Measurements from ENCODE around the gene AMN. TPM values are rescaled to one million over a fixed set of nuclear protein-coding genes. Genes with fewer than 3 reads are reported as not detected.
"Not testable (repeated sequence)": the region's sequence is repeated elsewhere in the genome, so short reads cannot be mapped to it uniquely, and the experiment has no call there.

Gene AMN
- under 1 TPM in 1 of 2 experiments, not detected in 1; 0.17 TPM for total RNA-seq

DNA sequence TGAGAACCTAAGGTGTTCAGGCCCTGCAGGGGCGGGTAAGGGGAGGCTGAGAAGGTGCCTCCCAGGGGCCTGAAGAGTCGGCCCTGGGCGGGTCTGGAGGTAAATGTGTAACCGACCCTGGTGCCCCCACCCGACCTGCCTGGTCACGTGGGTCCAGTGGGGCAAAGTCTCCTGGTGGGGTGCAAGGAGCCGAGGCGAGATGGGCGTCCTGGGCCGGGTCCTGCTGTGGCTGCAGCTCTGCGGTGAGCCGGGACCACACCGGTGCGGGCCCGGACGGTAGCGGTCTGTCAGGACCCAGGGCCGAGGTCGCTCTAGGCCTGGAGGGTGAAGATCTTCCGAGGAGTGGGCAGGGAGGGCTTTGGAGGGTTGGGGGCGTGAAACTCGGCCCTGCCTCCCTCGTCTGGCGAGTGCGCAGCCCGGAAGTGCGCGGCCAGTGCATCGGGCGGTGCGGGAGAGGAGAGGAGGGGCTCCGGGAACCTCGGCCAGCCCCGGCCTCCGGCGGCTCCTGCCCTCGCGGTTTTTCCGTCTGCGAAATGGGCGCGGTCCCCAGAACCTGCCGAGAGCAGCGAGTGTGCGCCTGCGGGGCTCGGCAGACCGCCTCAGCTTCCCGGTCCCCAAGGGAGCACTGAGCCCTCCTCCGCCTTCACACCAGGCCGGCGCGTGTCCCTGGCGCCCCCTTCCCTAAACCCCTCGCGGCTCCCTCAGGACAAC lies at the start of gene AMN:
TSS of gene AMN (plus strand) at position 174 of the 711 bp plus-strand sequence. CDS start at position 200, 26 bp downstream.
- H3K4me1 Mint-ChIP-seq (ENCODE audit: low read depth), result peaks cover 11% of the 10 kb centered on the region
- H3K4me3 Mint-ChIP-seq, result peak within 1 kb of the TSS; percentile 46
- intact Hi-C loops (cut with micrococcal nuclease), result no loop called here
- peaks cover 24% of the 10 kb centered on the region for H3K27me3 Mint-ChIP-seq
- no peaks in the 10 kb centered on the region for H3K9me3 Mint-ChIP-seq
- H3K27ac Mint-ChIP-seq, result no peak within 1 kb of the TSS
- ChIA-PET POLR2A (no interaction called here), CTCF (no interaction called here)
- peak; percentile 42 for DNase-seq
- H3K36me3 Mint-ChIP-seq, result no peaks in the 10 kb centered on the region

DNA sequence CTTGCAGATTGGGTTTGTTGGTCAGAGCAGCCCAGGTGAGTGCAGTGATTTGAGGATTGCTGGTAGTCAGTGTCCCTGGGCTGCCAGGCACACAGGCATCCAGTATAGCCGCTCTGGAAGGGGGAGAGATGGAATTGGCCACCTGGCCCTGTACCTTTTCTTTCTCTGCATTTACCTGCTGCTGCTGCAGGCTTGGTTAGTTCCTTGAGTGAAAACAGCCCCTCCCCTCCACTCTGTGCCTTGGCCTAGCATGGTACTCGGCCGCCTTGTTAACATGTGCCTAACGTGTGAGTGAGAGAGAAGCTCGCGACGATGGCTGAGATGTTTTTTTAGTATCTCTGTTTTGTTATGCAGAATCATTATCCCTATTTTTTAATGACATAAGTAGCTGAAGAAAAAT lies 49.3 kb upstream of the AMN start:
- H3K4me3 Mint-ChIP-seq, result no peak overlapping the region

DNA sequence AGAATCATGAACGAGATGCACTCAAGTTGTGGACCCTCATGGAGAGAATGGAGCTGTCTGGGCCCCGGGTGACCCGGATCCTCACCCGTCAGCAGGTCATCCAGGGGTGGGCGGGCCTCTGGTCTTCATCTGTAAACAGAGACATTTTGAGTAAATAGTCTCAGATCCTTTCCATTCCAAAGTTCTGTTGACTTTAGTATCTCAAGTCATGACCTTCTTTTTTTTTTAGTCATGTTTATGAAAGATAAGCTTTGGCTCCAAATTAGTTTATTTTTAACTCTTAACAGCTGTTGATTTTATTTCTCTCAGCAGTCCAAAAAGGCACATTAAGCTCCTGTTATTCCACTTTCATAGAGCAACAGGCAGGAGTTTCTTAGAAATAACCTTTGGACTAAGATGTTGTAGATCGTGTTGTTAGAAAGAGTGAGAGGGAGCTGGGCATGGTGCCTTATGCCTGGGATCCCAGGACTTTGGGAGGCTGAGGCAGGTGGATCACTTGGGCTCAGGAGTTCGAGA lies 48.9 kb upstream of the AMN start:
- ChIA-PET CTCF (no interaction called here), POLR2A (no interaction called here)
- Mint-ChIP-seq H3K4me3 (no peak overlapping the region), H3K27me3 (no peaks in the 10 kb centered on the region), H3K4me1 (ENCODE audit: low read depth) (peaks cover 22% of the 10 kb centered on the region), H3K27ac (no peak overlapping the region), H3K9me3 (no peaks in the 10 kb centered on the region), H3K36me3 (peaks cover 41% of the 10 kb centered on the region)
- no peak for DNase-seq
- intact Hi-C loops (cut with micrococcal nuclease), result no loop called here

More for the DNA sequence above, 49.3 kb upstream of the AMN start:
- Mint-ChIP-seq H3K27me3 (no peaks in the 10 kb centered on the region), H3K27ac (no peak overlapping the region), H3K4me1 (ENCODE audit: low read depth) (peaks cover 22% of the 10 kb centered on the region), H3K9me3 (no peaks in the 10 kb centered on the region), H3K36me3 (peaks cover 44% of the 10 kb centered on the region)
- DNase-seq, result no peak
- CTCF ChIA-PET, result no interaction called here
- POLR2A ChIA-PET, result no interaction called here
- intact Hi-C loops (cut with micrococcal nuclease), result no loop called here

DNA sequence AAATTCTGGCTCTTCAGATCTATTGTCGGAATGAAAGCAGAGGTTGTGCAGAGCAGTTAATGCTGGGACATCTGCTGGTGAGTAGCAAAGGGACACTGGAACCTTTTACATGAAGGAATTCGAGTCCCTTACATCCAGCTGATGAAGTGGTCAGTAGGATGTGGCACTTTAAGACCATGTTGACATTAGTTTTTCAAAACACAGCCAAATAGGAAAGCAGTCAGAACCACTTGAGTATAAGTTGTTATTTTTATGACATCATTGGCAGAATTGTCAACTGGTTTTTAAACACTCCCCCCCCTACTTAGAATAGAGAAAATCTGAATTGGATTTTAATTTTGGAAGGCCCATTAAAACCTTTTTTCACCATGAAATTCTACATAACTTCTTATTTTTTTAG lies 46.8 kb upstream of the AMN start:
- POLR2A ChIA-PET, result no interaction called here
- no peaks in the 10 kb centered on the region for H3K9me3 Mint-ChIP-seq
- peaks cover 20% of the 10 kb centered on the region for H3K4me1 Mint-ChIP-seq (ENCODE audit: low read depth)
- H3K27me3 Mint-ChIP-seq, result no peaks in the 10 kb centered on the region
- DNase-seq, result no peak
- intact Hi-C loops (cut with micrococcal nuclease), result no loop called here
- CTCF ChIA-PET, result no interaction called here
- no peak overlapping the region for H3K4me3 Mint-ChIP-seq
- no peak overlapping the region for H3K27ac Mint-ChIP-seq
- H3K36me3 Mint-ChIP-seq, result peaks cover 41% of the 10 kb centered on the region

DNA sequence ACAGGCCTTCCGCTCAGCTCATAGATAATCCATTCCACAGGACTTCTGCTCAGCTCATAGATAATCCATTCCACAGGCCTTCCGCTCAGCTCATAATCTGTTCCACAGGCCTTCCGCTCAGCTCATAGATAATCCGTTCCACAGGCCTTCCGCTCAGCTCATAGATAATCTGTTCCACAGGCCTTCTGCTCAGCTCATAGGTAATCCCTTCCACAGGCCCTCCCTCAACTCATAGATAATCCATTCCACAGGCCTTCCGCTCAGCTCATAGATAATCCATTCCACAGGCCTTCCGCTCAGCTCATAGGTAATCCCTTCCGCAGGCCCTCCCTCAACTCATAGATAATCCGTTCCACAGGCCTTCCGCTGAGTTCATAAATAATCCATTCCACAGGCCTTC lies 45.0 kb upstream of the AMN start:
- DNase-seq; H3K27me3 Mint-ChIP-seq; intact Hi-C loops (cut with micrococcal nuclease); H3K27ac Mint-ChIP-seq; H3K4me3 Mint-ChIP-seq; H3K9me3 Mint-ChIP-seq; POLR2A ChIA-PET: not testable (repeated sequence)
- H3K36me3 Mint-ChIP-seq, result peaks cover 37% of the 10 kb centered on the region
- peaks cover 15% of the 10 kb centered on the region for H3K4me1 Mint-ChIP-seq (ENCODE audit: low read depth)
- CTCF ChIA-PET, result interaction anchor here (1.1 to 2.9 kb wide), 3 partner anchors 11 to 184 kb away, joined by 3 to 7 read pairs (median 4); no protein-coding TSS in a partner anchor

DNA sequence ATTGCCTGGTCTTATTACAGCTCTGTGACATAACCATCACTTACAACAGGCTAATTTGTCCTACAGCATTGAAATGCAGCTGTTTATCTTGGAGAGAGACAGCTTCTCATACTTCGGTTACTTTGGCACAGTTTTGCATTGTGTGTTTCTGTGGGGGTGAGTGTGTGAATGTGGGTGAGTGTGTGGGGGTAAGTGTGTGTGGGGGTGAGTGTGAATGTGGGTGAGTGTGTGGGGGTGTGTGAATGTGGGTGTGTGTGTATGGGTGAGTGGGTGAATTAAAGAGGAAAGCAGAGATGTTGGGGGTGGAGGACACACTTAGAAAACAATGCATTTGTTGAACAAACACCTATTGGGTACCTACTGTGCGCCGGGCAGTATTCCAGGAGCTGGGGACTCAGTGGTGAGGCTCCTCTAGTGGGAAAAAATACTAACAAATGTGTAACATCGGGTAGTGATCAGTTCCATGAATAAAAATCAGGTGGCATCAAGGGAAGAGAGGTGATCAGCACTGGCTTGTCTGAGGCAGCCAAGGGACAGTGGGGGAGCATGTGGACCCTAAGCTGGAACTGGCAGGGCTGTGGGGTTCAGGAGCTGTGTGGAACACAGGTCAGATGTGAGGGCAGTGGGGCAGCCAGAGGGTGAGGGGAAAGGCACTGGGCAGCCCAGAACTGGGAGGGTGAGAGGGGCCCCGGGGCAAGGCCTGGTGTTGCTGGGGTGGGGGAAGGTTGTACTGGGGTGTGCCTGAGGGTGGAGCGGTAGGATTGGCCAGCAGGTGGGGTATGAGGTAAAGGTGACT lies 44.1 kb upstream of the AMN start:
- Mint-ChIP-seq H3K9me3 (no peaks in the 10 kb centered on the region), H3K27ac (no peak overlapping the region), H3K27me3 (no peaks in the 10 kb centered on the region), H3K36me3 (peaks cover 37% of the 10 kb centered on the region), H3K4me3 (no peak overlapping the region), H3K4me1 (ENCODE audit: low read depth) (peaks cover 22% of the 10 kb centered on the region)
- DNase-seq, result no peak
- POLR2A ChIA-PET, result no interaction called here
- intact Hi-C loops (cut with micrococcal nuclease), result no loop called here
- CTCF ChIA-PET, result interaction anchor here (1.3 to 2.9 kb wide), 2 partner anchors 12 to 185 kb away, joined by 3 to 7 read pairs; no protein-coding TSS in a partner anchor

DNA sequence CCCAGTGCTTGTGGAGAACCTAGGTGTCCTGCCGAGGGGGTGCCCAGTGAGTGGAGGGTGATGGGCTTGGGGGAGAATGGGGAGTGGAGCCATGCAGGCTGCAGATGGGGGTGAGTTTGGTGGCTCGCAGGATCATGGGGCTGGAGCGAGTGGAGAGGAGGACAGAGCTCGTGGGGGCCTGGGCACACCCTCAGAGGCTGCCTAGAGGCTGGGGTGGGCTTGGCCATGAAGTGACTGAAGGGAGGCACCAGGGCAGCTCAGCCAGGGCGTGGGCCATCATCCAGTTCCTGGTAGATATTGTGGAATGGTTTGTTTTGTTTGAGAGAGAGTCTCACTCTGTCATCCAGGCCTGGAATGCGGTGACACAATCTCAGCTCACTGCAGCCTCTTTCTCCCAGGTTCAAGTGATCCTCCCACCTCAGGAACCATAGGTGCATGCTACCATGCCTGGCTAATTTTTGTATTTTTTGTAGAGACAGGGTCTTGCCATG lies 43.4 kb upstream of the AMN start:
- ChIA-PET POLR2A (no interaction called here), CTCF (interaction anchor here (2.9 kb wide), 1 partner anchor 185 kb away, joined by 7 read pairs; no protein-coding TSS in a partner anchor)
- Mint-ChIP-seq H3K4me1 (ENCODE audit: low read depth) (peaks cover 27% of the 10 kb centered on the region), H3K9me3 (no peaks in the 10 kb centered on the region), H3K36me3 (peaks cover 36% of the 10 kb centered on the region), H3K4me3 (no peak overlapping the region), H3K27me3 (no peaks in the 10 kb centered on the region), H3K27ac (no peak overlapping the region)
- intact Hi-C loops (cut with micrococcal nuclease), result no loop called here
- no peak for DNase-seq

DNA sequence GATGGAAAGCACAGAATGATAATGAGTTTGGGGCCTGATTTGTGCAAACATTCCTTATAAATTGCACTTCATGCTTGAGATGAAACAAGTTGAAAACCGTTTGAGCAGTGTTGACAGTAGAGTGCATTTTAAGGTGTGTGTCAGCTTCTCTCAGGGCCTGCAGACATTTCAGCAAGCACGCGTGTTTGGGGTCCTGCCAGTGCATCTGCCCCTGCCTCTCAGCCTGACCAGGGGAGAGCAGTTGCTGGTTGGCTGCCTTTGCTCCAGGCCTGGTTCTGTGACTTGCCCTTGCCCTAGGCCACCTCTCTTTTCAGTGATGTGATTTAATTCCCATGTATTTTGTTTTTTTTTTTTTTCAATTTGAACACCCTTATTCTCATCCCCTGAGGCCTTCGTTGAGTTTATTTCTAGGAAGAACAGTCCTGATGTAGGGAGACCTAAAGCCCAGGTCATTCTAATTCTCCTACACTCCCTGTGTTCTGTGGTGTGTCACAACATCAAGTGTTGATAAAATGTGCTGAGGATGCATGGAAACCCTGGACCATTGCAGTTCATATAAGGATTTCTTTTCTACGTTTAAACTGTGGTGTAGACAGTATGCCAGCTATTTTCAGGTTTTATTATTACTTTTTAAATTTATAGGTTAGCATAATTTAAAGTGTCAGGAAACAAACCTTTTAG lies 40.1 kb upstream of the AMN start:
- H3K36me3 Mint-ChIP-seq, result peaks cover 39% of the 10 kb centered on the region
- no peak overlapping the region for H3K4me3 Mint-ChIP-seq
- H3K9me3 Mint-ChIP-seq, result no peaks in the 10 kb centered on the region
- ChIA-PET CTCF (interaction anchor here (0.7 to 1.2 kb wide), 2 partner anchors 11 to 188 kb away, joined by 4 to 5 read pairs; no protein-coding TSS in a partner anchor), POLR2A (interaction anchor here (0.6 kb wide), 1 partner anchor 71 kb away, joined by 4 read pairs; no protein-coding TSS in a partner anchor)
- peaks cover 27% of the 10 kb centered on the region for H3K4me1 Mint-ChIP-seq (ENCODE audit: low read depth)
- H3K27me3 Mint-ChIP-seq, result no peaks in the 10 kb centered on the region
- no peak for DNase-seq
- intact Hi-C loops (cut with micrococcal nuclease), result loop anchor here (2.0 kb wide), 1 partner anchor 108 kb away; no protein-coding TSS in a partner anchor
- H3K27ac Mint-ChIP-seq, result peak overlapping the region; percentile 11

DNA sequence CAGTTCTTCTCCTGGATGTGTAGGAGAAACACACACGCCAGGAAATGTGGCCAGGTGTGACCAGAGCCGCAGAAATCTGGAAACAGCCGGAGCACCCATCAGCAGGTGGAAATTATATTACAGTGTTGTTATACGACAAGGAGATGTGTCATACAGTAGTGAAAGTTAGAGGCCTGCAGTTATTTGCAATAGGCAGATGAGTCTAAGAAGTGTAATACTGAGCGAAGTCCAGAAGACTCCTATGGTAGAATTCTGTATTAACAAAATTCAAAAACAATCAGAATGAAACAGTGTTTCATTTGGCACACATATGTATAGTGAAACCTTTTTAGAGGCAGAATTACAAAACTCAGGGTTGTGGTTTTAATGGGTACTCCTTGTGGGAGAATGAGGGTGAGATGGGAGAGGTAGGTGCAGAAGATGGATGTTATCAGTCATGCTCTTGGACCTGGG lies 39.3 kb upstream of the AMN start:
- Mint-ChIP-seq H3K27me3 (no peaks in the 10 kb centered on the region), H3K27ac (peak overlapping the region; percentile 80), H3K4me1 (ENCODE audit: low read depth) (peaks cover 27% of the 10 kb centered on the region), H3K4me3 (no peak overlapping the region), H3K36me3 (peaks cover 43% of the 10 kb centered on the region), H3K9me3 (no peaks in the 10 kb centered on the region)
- DNase-seq, result peak; percentile 68
- ChIA-PET POLR2A (no interaction called here), CTCF (no interaction called here)
- intact Hi-C loops (cut with micrococcal nuclease), result loop anchor here (1.0 to 2.0 kb wide), 3 partner anchors 61 to 108 kb away; no protein-coding TSS in a partner anchor

DNA sequence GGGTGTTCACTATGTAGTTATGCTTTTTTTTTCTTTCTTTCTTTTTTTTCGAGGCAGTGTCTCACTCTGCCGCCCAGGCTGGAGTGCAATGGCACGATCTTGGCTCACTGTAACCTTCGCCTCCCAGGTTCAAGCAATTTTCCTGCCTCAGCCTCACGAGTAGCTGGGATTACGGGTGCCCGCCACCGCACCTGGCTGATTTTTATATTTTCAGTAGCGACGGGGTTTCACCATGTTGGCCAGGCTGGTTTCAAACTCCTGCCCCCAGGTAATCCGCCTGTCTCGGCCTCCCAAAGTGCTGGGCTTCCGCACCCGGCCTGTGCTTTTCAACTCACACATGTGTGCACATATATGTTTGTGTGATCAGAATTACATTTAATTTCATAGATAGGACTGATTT lies 38.9 kb upstream of the AMN start:
- H3K27ac Mint-ChIP-seq, result no peak overlapping the region
- intact Hi-C loops (cut with micrococcal nuclease), result loop anchor here (1.0 to 2.0 kb wide), 3 partner anchors 61 to 109 kb away; no protein-coding TSS in a partner anchor
- no peaks in the 10 kb centered on the region for H3K9me3 Mint-ChIP-seq
- H3K4me1 Mint-ChIP-seq (ENCODE audit: low read depth), result peaks cover 27% of the 10 kb centered on the region
- no peak overlapping the region for H3K4me3 Mint-ChIP-seq
- CTCF ChIA-PET, result interaction anchor here (1.3 kb wide), 1 partner anchor 109 kb away, joined by 3 read pairs; no protein-coding TSS in a partner anchor
- peaks cover 48% of the 10 kb centered on the region for H3K36me3 Mint-ChIP-seq
- POLR2A ChIA-PET, result no interaction called here
- H3K27me3 Mint-ChIP-seq, result no peaks in the 10 kb centered on the region
- no peak for DNase-seq

DNA sequence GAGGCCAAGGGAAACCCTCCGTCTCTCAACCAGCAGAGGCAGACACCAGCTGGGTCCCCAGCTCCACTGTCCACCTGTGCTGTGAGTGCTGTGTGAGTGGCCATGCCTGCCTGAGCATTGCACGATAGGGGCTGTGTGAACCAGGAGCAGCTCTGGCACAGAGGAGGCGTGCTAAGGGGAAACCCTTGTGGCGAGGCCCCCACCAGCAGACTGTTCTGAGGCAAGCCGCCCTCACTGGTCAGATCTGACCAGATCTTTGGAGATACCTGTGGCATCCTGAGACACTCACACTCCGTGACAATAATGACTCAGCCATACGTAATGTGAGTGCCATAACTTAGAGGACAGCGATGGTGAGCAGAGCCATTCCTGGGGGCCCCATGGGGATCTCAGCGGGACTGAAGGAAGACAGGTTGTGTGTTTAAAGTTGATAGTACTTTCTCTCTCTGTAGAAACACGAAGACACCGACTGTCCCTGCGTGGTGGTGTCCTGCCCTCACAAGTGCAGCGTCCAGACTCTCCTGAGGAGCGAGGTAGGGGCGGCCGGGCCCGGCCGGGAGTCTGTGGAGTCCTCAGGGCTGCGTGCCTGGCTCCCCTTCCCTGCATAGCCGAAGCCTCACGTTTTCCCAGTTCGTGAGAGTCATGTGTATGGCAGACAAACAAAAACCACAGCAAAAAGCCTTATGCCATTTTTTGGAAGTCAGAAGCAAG lies 36.6 kb upstream of the AMN start:
- ChIA-PET CTCF (no interaction called here), POLR2A (no interaction called here)
- Mint-ChIP-seq H3K27ac (no peak overlapping the region), H3K36me3 (peaks cover 46% of the 10 kb centered on the region), H3K4me3 (no peak overlapping the region), H3K9me3 (no peaks in the 10 kb centered on the region), H3K27me3 (no peaks in the 10 kb centered on the region), H3K4me1 (ENCODE audit: low read depth) (peaks cover 27% of the 10 kb centered on the region)
- intact Hi-C loops (cut with micrococcal nuclease), result no loop called here
- no peak for DNase-seq
